Parathyroid adenoma (tissue), 2 donors: Measurements from ENCODE around the gene TNFRSF13B.

Experiments
- H2AFZ ChIP-seq: fragments of 300-600 bp; sonication (generic); one replicate; pipeline ENCODE4 v1.7.0; 2017; ENCODE audit warnings: antibody characterized with exemption, mild to moderate bottlenecking
- H3K27ac ChIP-seq: fragments of 300-600 bp; sonication (generic); one replicate; pipeline ENCODE4 v1.7.0; 2017
- H3K27me3 ChIP-seq: fragments of 300-600 bp; sonication (generic); one replicate; pipeline ENCODE4 v1.7.0; 2017; ENCODE audit warnings: low read length; ENCODE audit not compliant: control insufficient read depth, insufficient read depth
- H3K36me3 ChIP-seq: fragments of 300-600 bp; sonication (generic); one replicate; pipeline ENCODE4 v1.7.0; 2017; ENCODE audit warnings: low read length; ENCODE audit not compliant: control insufficient read depth, insufficient read depth
- H3K4me1 ChIP-seq: fragments of 300-600 bp; sonication (generic); one replicate; pipeline ENCODE4 v1.7.0; 2017; ENCODE audit warnings: control low read depth
- H3K4me2 ChIP-seq: fragments of 300-600 bp; sonication (generic); one replicate; pipeline ENCODE4 v1.7.0; 2017; ENCODE audit warnings: low read length
- H3K4me3 ChIP-seq: fragments of 300-600 bp; sonication (generic); one replicate; pipeline ENCODE4 v1.7.0; 2017; ENCODE audit warnings: low read depth, low read length
- H3K79me2 ChIP-seq: fragments of 300-600 bp; sonication (generic); one replicate; pipeline ENCODE4 v1.7.0; 2017; ENCODE audit warnings: control low read depth
- H3K9ac ChIP-seq: fragments of 300-600 bp; sonication (generic); one replicate; pipeline ENCODE4 v1.7.0; 2017; ENCODE audit warnings: mild to moderate bottlenecking
- H3K9me3 ChIP-seq: fragments of 300-600 bp; sonication (generic); one replicate; pipeline ENCODE4 v1.7.0; 2017; ENCODE audit warnings: low read length; ENCODE audit not compliant: control insufficient read depth
- TF ChIP-seq, protein P1 (sequence below): fragments of 300-600 bp; sonication (generic); IDR thresholded peaks from one replicate; pipeline ENCODE4 v1.7.0; 2017; ENCODE audit warnings: antibody characterized with exemption, mild to moderate bottlenecking
- donor health status: primary hyperparathyroidism.

TNFRSF13B gene

DNA sequence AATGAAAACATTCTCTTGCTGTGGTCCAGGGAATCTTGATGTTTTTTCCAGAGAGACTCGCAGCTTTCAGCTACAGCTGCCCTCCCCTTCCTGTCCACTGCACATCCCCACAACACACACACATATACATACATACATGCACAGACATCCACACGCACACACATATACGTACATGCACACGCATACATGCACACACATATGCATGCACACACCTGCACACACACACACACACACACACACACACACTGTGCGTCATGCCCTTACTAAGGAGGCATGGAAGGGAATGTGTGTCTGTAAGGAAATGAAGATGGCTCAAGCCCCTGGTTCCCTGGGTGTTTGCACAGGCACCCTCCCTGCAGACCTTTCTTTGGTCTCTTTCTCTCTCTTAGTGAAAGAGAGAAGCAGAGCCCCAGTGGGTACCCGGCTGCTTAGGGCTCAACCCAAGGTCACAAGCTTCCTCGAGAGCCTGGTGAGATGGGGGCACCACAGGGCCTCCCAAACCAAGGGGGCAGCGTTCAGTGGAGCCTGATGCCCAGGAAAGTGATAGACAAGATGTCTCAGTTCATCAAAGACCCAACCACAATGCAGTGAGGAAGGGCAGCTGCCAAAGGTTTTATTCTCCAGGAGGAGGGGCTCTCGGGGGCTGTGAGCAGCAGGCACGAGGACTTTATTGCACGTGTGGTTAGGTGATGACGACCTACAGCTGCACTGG lies 33.3 kb downstream of the TNFRSF13B start:
- Histone ChIP-seq H3K4me2 (no peak overlapping the region), H3K9me3 (no peaks in the 10 kb centered on the region), H3K9ac (no peak overlapping the region), H2AFZ (no peak overlapping the region), H3K79me2 (no peaks in the 10 kb centered on the region), H3K4me1 (no peaks in the 10 kb centered on the region), H3K27me3 (no peaks in the 10 kb centered on the region), H3K36me3 (no peaks in the 10 kb centered on the region), H3K4me3 (no peak overlapping the region), H3K27ac (no peak overlapping the region)
- TF ChIP-seq, protein P1, sequence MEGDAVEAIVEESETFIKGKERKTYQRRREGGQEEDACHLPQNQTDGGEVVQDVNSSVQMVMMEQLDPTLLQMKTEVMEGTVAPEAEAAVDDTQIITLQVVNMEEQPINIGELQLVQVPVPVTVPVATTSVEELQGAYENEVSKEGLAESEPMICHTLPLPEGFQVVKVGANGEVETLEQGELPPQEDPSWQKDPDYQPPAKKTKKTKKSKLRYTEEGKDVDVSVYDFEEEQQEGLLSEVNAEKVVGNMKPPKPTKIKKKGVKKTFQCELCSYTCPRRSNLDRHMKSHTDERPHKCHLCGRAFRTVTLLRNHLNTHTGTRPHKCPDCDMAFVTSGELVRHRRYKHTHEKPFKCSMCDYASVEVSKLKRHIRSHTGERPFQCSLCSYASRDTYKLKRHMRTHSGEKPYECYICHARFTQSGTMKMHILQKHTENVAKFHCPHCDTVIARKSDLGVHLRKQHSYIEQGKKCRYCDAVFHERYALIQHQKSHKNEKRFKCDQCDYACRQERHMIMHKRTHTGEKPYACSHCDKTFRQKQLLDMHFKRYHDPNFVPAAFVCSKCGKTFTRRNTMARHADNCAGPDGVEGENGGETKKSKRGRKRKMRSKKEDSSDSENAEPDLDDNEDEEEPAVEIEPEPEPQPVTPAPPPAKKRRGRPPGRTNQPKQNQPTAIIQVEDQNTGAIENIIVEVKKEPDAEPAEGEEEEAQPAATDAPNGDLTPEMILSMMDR: no peak

DNA sequence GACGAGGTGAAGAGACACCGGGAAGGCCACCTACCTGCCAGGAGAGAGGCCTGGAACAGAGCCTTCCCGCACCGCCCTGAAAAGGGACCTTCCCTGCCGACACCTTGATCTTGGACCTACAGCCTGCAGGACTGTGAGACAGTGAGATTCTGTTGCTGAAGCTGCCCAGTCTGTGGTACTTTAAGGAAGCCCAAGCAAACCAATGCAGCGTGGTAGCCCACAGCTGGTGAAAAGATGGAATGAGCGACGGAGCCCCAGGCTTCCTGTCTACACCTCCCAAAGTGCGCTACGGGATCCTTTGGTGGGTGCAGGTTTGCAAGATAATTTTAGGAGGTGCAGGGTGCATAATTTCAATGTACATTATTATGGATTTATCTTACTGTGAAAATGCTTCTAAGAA lies 33.9 kb downstream of the TNFRSF13B start:
- no peak overlapping the region for H3K9ac ChIP-seq
- TF ChIP-seq, protein P1: no peak
- H3K79me2 ChIP-seq: no peaks in the 10 kb centered on the region
- H3K27me3 ChIP-seq: no peaks in the 10 kb centered on the region
- no peaks in the 10 kb centered on the region for H3K4me1 ChIP-seq
- no peak overlapping the region for H3K4me3 ChIP-seq
- no peak overlapping the region for H2AFZ ChIP-seq
- H3K4me2 ChIP-seq: no peak overlapping the region
- no peaks in the 10 kb centered on the region for H3K36me3 ChIP-seq
- H3K9me3 ChIP-seq: no peaks in the 10 kb centered on the region
- no peak overlapping the region for H3K27ac ChIP-seq

DNA sequence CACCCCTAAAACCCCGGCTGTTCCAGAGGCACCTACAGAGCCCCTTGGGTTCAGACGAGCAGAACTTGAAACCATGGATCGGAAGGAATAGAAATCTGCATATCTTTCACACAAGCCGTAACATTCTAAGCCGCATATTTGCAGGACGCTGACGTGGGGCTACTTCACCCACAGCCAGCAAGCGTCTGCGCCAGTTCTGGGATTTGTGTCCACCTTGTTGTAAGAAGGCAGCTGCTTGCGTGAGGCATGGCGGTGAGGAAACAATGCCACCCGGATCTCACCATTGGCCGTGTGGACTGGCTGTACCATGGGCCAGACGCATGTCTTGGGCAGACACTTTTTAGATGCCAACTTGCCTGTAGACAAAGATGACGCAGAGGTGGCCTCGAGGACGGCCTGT lies 34.5 kb downstream of the TNFRSF13B start:
- TF ChIP-seq, protein P1: no peak
- H3K9ac ChIP-seq: no peak overlapping the region
- H3K79me2 ChIP-seq: no peaks in the 10 kb centered on the region
- H3K27me3 ChIP-seq: no peaks in the 10 kb centered on the region
- no peak overlapping the region for H2AFZ ChIP-seq
- no peak overlapping the region for H3K4me2 ChIP-seq
- no peak overlapping the region for H3K4me3 ChIP-seq
- no peaks in the 10 kb centered on the region for H3K36me3 ChIP-seq
- no peak overlapping the region for H3K27ac ChIP-seq
- no peaks in the 10 kb centered on the region for H3K4me1 ChIP-seq
- no peaks in the 10 kb centered on the region for H3K9me3 ChIP-seq

DNA sequence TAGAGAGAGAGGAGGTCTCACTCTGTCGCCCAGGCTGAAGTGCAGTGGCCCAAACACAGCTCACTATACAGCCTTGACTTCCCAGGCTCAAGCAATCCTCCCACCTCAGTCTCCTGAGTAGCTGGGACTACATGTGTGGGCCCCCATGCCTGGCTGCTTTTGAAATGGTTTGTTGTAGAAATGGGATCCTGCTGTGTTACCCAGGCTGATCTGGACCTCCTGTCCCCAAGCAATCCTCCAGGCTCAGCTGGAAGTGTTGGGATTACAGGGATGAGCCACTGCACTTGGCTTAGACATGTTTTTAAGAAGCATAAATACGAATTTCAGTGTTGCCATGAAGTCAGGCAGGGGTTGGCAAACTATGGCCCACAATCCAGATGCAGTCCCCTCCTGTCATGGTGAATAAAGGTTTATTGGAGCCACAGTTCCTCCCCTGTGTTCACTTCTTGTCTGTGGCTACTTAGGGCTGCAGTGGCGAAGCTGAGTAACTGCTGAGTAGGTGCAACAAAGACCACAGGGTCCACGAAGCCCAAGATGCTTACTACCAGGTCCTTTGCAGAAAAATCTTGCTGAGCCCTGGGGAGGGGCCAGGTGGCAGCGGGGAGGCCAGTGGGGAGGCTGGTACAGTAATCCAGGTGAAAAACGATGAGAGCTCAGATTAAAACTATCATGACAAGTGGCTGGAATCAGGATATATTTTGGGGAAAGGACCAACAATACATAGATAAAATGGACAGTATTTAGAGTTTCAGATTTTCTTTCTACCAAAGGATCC lies 35.2 kb downstream of the TNFRSF13B start:
- Histone ChIP-seq H3K4me1 (no peaks in the 10 kb centered on the region), H3K9ac (no peak overlapping the region), H3K27me3 (no peaks in the 10 kb centered on the region), H3K9me3 (no peaks in the 10 kb centered on the region), H3K4me2 (no peak overlapping the region), H2AFZ (no peak overlapping the region), H3K4me3 (no peak overlapping the region), H3K79me2 (no peaks in the 10 kb centered on the region), H3K27ac (no peak overlapping the region), H3K36me3 (no peaks in the 10 kb centered on the region)
- TF ChIP-seq, protein P1: no peak
